Esophagus muscularis mucosa (tissue), 4 donors: ENCODE results near the gene SLC35B3.

Source experiments
- CTCF ChIP-seq, 3 experiments: fragments of 200-600 bp in 2 of 3; fragments of 450-650 bp in 1 of 3; sonication (generic) in 2 of 3; IDR thresholded peaks; one replicate each; pipeline ENCODE4 v1.5.1; 2017 to 2019; ENCODE audit warnings: antibody characterized with exemption in 3 of 3, mild to moderate bottlenecking in 2 of 3, moderate library complexity in 1 of 3
- EP300 ChIP-seq: sonication (generic); formaldehyde crosslinking; IDR thresholded peaks from one replicate; pipeline ENCODE4 v1.6.1; 2017; ENCODE audit warnings: antibody characterized with exemption
- POLR2A ChIP-seq: fragments of 450-650 bp; IDR thresholded peaks from one replicate; pipeline ENCODE4 v1.6.1; 2017; ENCODE audit warnings: antibody characterized with exemption, moderate library complexity, mild to moderate bottlenecking, low read depth
- POLR2AphosphoS5 ChIP-seq, 2 donors: sonication (generic); formaldehyde crosslinking; IDR thresholded peaks; one replicate each; pipeline ENCODE4 v1.6.1; 2017; ENCODE audit warnings: antibody characterized with exemption in 2 of 2

DNA sequence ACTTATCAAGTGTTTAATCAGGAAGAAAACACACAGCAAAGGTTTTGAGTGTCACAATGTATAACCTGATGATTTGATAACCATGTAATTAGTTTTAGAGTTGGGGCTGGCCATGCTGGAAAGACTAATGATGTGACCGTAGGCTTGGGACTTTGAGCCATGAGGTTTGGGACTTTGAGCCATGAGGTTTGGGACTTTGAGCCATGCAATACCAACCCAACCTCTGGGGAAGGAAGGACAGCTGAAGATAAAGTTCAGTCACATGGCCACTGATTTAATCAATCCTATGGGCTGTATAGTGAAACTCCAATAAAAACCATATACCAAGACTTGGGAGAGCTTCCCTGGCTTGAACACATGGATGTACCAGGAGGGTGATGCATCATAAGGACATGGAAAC, 32.8 kb downstream of the SLC35B3 start:
- TF ChIP-seq CTCF (IDR thresholded peaks at IDR 0.05) = no peak
- no peak for TF ChIP-seq POLR2A
- TF ChIP-seq POLR2AphosphoS5 (IDR thresholded peaks at IDR 0.05) = no peak
- no peak for TF ChIP-seq EP300
